Measurements from ENCODE around the gene AMMECR1L. TPM values are rescaled to one million over a fixed set of nuclear protein-coding genes. Genes with fewer than 3 reads are reported as not detected.

AMMECR1L gene
- total RNA-seq, 3 donors from 2014 or later, result 13.1 to 18.7 (median 15.6) TPM

GRCh38 chr2:127857265-127857808 is 28.4 kb downstream of the AMMECR1L start:
- H3K4me1 ChIP-seq (ENCODE audit: low read depth), result peaks cover 6% of the 10 kb centered on the region
- H3K36me3 ChIP-seq (ENCODE audit: low read depth), result no peaks in the 10 kb centered on the region
- TF ChIP-seq CTCF (IDR thresholded peaks at IDR 0.05), result no peak
- H3K9me3 ChIP-seq, result no peaks in the 10 kb centered on the region
- intact Hi-C loops (cut with DNase I, micrococcal nuclease), result no loop called here
- no peak for DNase-seq
- peak overlapping the region; percentile 88 for H3K4me3 ChIP-seq
- ATAC-seq, result peak; percentile 32

- DNase-seq (no peak), ATAC-seq (no peak)
- H3K4me3 ChIP-seq, result no peak overlapping the region
- H3K4me1 ChIP-seq (ENCODE audit: low read depth), result peaks cover 3% of the 10 kb centered on the region
- TF ChIP-seq CTCF (IDR thresholded peaks at IDR 0.05), result no peak
- no peaks in the 10 kb centered on the region for H3K9me3 ChIP-seq
- intact Hi-C loops (cut with DNase I, micrococcal nuclease), result no loop called here
- H3K36me3 ChIP-seq (ENCODE audit: low read depth), result no peaks in the 10 kb centered on the region
These were observed 32.1 kb downstream of the AMMECR1L start for GRCh38 chr2:127853671-127854070.

- ATAC-seq (no peak), DNase-seq (no peak)
- intact Hi-C loops (cut with DNase I, micrococcal nuclease), result no loop called here
- Histone ChIP-seq H3K9me3 (no peaks in the 10 kb centered on the region), H3K36me3 (ENCODE audit: low read depth) (no peaks in the 10 kb centered on the region), H3K4me1 (ENCODE audit: low read depth) (peaks cover 3% of the 10 kb centered on the region), H3K4me3 (no peak overlapping the region)
- TF ChIP-seq CTCF (IDR thresholded peaks at IDR 0.05), result no peak
These were observed 33.4 kb downstream of the AMMECR1L start for GRCh38 chr2:127852388-127852787.

- ATAC-seq (no peak), DNase-seq (no peak)
- Histone ChIP-seq H3K4me3 (no peak overlapping the region), H3K36me3 (ENCODE audit: low read depth) (peaks cover 4% of the 10 kb centered on the region), H3K4me1 (ENCODE audit: low read depth) (no peaks in the 10 kb centered on the region), H3K9me3 (no peaks in the 10 kb centered on the region)
- intact Hi-C loops (cut with DNase I, micrococcal nuclease), result no loop called here
- no peak for TF ChIP-seq CTCF (IDR thresholded peaks at IDR 0.05)
These were observed 37.8 kb downstream of the AMMECR1L start for GRCh38 chr2:127847931-127848330.

- Histone ChIP-seq H3K4me1 (ENCODE audit: low read depth) (no peaks in the 10 kb centered on the region), H3K4me3 (no peak overlapping the region), H3K36me3 (ENCODE audit: low read depth) (peaks cover 4% of the 10 kb centered on the region), H3K9me3 (no peaks in the 10 kb centered on the region)
- ATAC-seq (no peak), DNase-seq (no peak)
- intact Hi-C loops (cut with DNase I, micrococcal nuclease), result no loop called here
- no peak for TF ChIP-seq CTCF (IDR thresholded peaks at IDR 0.05)
These were observed 40.8 kb downstream of the AMMECR1L start for GRCh38 chr2:127844973-127845372.

- Histone ChIP-seq H3K9me3 (no peaks in the 10 kb centered on the region), H3K4me3 (no peak overlapping the region), H3K4me1 (ENCODE audit: low read depth) (no peaks in the 10 kb centered on the region), H3K36me3 (ENCODE audit: low read depth) (peaks cover 4% of the 10 kb centered on the region)
- no peak for TF ChIP-seq CTCF (IDR thresholded peaks at IDR 0.05)
- intact Hi-C loops (cut with DNase I, micrococcal nuclease), result no loop called here
- no peak for DNase-seq
- no peak for ATAC-seq
These were observed 42.1 kb downstream of the AMMECR1L start for GRCh38 chr2:127843677-127844076.
